ENCODE measurements around the gene P2RX2. TPM values are rescaled to one million over a fixed set of nuclear protein-coding genes. Genes with fewer than 3 reads are reported as not detected.

The P2RX2 gene
- total RNA-seq, 1 experiment from 2014 or later = not detected

DNA sequence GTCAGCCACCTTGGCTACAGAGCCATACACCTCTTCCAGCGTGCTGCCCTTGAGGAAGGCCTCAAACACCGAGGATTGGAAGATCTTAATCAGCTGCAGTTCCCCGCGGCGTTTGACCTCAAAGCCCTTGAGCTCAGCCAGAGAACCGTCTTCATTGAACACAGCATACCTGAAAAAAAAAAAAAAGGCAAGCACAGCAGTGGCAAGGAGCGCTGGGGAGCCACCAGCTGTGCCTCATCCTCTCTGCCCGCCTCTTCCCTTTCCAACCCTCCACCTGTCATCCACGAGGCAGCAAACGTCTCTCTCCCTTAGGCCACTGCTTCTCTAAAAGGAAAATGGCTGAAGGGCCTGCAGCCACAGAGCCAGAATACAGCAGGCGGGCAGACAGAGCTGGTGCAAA, 42.4 kb downstream of the P2RX2 start:
- no TSS peak for BruUV-seq (replicated peaks)
- TF ChIP-seq JUND (IDR thresholded peaks at IDR 0.05) (no peak), ZFX (IDR thresholded peaks at IDR 0.05) (no peak), CBX3 (IDR thresholded peaks at IDR 0.05; ENCODE audit: low read depth) (no peak), TCF7L2 (IDR thresholded peaks at IDR 0.05; ENCODE audit: borderline replicate concordance, extremely low read depth, insufficient read depth, insufficient read length) (no peak), POLR2A (IDR thresholded peaks at IDR 0.05; ENCODE audit: borderline replicate concordance, extremely low read depth, insufficient read depth, insufficient read length) (no peak), ELF1 (IDR thresholded peaks at IDR 0.05; ENCODE audit: borderline replicate concordance, low read depth) (no peak), POLR2AphosphoS5 (IDR thresholded peaks at IDR 0.05; ENCODE audit: low read depth, low read length) (no peak), SRF (IDR thresholded peaks at IDR 0.05; ENCODE audit: low read depth) (no peak), SP1 (IDR thresholded peaks at IDR 0.05; ENCODE audit: low read depth) (no peak), FOSL1 (IDR thresholded peaks at IDR 0.05; ENCODE audit: low read depth) (no peak)
- TF ChIP-seq, protein P1, sequence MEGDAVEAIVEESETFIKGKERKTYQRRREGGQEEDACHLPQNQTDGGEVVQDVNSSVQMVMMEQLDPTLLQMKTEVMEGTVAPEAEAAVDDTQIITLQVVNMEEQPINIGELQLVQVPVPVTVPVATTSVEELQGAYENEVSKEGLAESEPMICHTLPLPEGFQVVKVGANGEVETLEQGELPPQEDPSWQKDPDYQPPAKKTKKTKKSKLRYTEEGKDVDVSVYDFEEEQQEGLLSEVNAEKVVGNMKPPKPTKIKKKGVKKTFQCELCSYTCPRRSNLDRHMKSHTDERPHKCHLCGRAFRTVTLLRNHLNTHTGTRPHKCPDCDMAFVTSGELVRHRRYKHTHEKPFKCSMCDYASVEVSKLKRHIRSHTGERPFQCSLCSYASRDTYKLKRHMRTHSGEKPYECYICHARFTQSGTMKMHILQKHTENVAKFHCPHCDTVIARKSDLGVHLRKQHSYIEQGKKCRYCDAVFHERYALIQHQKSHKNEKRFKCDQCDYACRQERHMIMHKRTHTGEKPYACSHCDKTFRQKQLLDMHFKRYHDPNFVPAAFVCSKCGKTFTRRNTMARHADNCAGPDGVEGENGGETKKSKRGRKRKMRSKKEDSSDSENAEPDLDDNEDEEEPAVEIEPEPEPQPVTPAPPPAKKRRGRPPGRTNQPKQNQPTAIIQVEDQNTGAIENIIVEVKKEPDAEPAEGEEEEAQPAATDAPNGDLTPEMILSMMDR (IDR thresholded peaks at IDR 0.05 in 2 of 3, conservative IDR thresholded peaks at IDR 0.05 in 1 of 3; ENCODE audit: borderline replicate concordance in 1 of 3, insufficient read depth in 1 of 3, low read depth in 2 of 3, low read length in 2 of 3) = no peak
- TF ChIP-seq, protein P2, sequence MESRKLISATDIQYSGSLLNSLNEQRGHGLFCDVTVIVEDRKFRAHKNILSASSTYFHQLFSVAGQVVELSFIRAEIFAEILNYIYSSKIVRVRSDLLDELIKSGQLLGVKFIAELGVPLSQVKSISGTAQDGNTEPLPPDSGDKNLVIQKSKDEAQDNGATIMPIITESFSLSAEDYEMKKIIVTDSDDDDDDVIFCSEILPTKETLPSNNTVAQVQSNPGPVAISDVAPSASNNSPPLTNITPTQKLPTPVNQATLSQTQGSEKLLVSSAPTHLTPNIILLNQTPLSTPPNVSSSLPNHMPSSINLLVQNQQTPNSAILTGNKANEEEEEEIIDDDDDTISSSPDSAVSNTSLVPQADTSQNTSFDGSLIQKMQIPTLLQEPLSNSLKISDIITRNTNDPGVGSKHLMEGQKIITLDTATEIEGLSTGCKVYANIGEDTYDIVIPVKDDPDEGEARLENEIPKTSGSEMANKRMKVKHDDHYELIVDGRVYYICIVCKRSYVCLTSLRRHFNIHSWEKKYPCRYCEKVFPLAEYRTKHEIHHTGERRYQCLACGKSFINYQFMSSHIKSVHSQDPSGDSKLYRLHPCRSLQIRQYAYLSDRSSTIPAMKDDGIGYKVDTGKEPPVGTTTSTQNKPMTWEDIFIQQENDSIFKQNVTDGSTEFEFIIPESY (IDR thresholded peaks at IDR 0.05; ENCODE audit: extremely low read depth, insufficient replicate concordance, low read length) = no peak
- ChIA-PET POLR2A (no interaction called here), CTCF (no interaction called here), RAD21 (ENCODE audit: low non-redundant PET in 1 of 2, low total read pairs in 2 of 2, uncharacterized antibody in 2 of 2, unreplicated experiment in 2 of 2) (no interaction called here)
- H3K79me2 ChIP-seq (ENCODE audit: insufficient read depth, low read length) = 0 out of 2 replicates have a peak, but pooled peaks cover 3% of the 10 kb centered on the region
- ATAC-seq (no peak), DNase-seq (ENCODE audit: low read depth, low spot score) (no peak)
- no peak overlapping the region for H3K4me3 ChIP-seq (replicated peaks in 1 of 2; ENCODE audit: low read depth in 1 of 2, low read length in 2 of 2)
- no peaks in the 10 kb centered on the region for H3K4me1 ChIP-seq (ENCODE audit: control insufficient read depth in 1 of 2, insufficient read depth in 2 of 2, low read length in 2 of 2)
- H3K36me3 ChIP-seq (ENCODE audit: control insufficient read depth in 1 of 2, insufficient read depth in 2 of 2, low read length in 2 of 2) = peaks cover 71 to 74% of the 10 kb centered on the region in 2 experiments
- no peak overlapping the region for H2AFZ ChIP-seq (ENCODE audit: low read depth, low read length, poor library complexity, severe bottlenecking)
- H4K20me1 ChIP-seq (ENCODE audit: insufficient read depth) = no peaks in the 10 kb centered on the region
- no peaks in the 10 kb centered on the region for H3K9me3 ChIP-seq (ENCODE audit: control insufficient read depth in 1 of 2, insufficient read depth in 1 of 2, low read depth in 1 of 2, low read length in 2 of 2)
- intact Hi-C loops (cut with micrococcal nuclease) = no loop called here
- H3K9me2 ChIP-seq (ENCODE audit: insufficient read depth) = no peaks in the 10 kb centered on the region
- H3K27ac ChIP-seq (ENCODE audit: low read depth, low read length) = no peak overlapping the region
- H3K9ac ChIP-seq (ENCODE audit: low read length) = no peak overlapping the region
- H3K4me2 ChIP-seq (ENCODE audit: low read length) = no peak overlapping the region
- no peaks in the 10 kb centered on the region for H3K27me3 ChIP-seq (ENCODE audit: insufficient read depth, low read length)

Measured in HCT116 (cell line).